ENCODE data around the gene SRSF5. TPM values are rescaled to one million over a fixed set of nuclear protein-coding genes. Genes with fewer than 3 reads are reported as not detected.

The SRSF5 gene
- total RNA-seq, 1 donor = 101 TPM

DNA sequence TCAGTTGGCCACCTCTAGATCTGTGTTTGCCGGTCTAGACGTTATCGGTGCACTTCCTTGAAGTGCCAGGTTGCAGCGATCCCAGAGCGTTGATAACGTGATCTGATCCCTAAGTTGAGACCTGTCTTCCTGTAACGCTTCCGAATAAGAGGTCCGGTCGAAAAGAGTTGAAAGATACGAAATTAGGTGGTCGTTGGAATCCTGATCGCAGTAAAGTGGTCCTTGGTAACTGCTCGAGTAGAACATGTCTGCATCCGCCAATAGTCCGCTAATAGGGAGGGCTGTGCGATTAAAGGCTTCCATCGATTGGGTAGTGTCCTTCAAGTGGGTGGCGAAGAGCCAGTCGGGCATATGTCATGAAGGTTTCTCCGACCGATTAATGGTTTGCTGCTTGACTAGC is 2.7 kb downstream of the SRSF5 start:
- no peak overlapping the region for H3K4me3 ChIP-seq (ENCODE audit: low read depth, low read length)
- TF ChIP-seq, protein P1, sequence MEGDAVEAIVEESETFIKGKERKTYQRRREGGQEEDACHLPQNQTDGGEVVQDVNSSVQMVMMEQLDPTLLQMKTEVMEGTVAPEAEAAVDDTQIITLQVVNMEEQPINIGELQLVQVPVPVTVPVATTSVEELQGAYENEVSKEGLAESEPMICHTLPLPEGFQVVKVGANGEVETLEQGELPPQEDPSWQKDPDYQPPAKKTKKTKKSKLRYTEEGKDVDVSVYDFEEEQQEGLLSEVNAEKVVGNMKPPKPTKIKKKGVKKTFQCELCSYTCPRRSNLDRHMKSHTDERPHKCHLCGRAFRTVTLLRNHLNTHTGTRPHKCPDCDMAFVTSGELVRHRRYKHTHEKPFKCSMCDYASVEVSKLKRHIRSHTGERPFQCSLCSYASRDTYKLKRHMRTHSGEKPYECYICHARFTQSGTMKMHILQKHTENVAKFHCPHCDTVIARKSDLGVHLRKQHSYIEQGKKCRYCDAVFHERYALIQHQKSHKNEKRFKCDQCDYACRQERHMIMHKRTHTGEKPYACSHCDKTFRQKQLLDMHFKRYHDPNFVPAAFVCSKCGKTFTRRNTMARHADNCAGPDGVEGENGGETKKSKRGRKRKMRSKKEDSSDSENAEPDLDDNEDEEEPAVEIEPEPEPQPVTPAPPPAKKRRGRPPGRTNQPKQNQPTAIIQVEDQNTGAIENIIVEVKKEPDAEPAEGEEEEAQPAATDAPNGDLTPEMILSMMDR (IDR thresholded peaks at IDR 0.05; ENCODE audit: insufficient read depth, low read length) = no peak
- no peak for DNase-seq (ENCODE audit: low read depth)

DNA sequence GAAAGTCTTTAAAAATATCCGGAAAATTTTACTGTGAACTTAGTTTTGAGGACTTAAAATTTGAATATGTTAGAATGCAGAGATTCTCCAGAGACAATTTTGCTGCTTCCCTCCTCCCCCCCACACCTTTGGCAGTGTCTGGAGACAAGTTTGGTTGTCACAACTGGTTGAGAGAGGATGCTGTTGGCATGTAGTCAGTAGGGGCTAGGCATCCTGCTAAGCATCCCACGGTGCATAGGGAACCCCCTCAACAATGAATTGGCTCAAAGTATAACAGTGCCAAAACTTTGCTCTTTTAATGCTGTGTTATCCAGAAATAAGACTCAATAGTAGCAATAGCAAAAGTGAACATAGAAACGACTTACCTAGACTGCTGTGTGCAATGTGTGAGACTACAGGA is 3.6 kb downstream of the SRSF5 start:
- DNase-seq (ENCODE audit: low read depth) = no peak
- H3K4me3 ChIP-seq (ENCODE audit: low read depth, low read length) = no peak overlapping the region
- TF ChIP-seq, protein P1 (IDR thresholded peaks at IDR 0.05; ENCODE audit: insufficient read depth, low read length) = no peak

GRCh38 chr14:69771136-69771535 is 4.2 kb downstream of the SRSF5 start:
- TF ChIP-seq, protein P1 (IDR thresholded peaks at IDR 0.05; ENCODE audit: insufficient read depth, low read length) = no peak
- DNase-seq (ENCODE audit: low read depth) = no peak
- no peak overlapping the region for H3K4me3 ChIP-seq (ENCODE audit: low read depth, low read length)

DNA sequence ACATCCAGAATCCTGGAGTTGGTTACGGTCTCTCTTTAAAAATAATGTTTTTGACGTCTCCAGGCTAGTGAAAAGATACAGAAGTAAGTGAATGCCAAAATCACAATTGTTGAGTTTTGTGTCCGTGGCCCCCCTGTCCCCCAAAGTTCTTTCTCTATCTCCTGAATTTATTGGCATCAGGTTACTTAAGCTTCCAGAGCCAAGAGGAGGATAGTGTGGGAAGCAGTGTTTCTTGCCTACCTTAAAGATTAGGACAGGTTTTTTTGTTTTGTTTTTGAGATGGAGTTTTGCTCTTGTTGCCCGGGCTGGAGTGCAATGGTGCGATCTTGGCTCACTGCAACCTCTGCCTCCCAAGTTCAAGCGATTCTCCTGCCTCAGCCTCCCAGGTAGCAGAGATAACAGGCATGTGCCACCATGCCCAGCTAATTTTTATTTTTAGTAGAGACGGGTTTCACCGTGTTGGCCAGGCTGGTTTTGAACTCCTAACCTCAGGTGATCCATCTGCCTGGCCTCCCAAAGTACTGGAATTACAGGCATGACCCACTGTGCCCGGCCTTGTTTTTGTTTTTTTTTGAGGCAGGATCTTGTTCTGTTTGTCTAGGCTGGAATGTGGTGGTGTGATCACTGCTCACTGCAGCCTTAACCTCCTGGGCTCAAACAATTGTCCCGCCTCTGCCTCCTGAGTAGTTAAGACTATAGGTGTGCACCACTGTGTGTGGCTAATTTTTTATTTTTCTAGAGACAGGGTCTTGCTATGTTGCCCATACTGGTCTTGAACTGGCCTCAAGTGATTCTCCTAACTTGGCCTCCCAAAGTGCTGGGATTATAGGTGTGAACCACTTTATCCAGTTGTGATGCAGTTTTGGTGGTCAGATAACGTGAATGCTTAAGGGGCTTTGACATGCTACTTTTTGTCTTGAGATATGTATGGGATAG is 5.4 kb downstream of the SRSF5 start:
- TF ChIP-seq, protein P1 (IDR thresholded peaks at IDR 0.05; ENCODE audit: insufficient read depth, low read length) = no peak
- DNase-seq (ENCODE audit: low read depth) = no peak
- H3K4me3 ChIP-seq (ENCODE audit: low read depth, low read length) = no peak overlapping the region

- DNase-seq (ENCODE audit: low read depth) = no peak
- no peak overlapping the region for H3K4me3 ChIP-seq (ENCODE audit: low read depth, low read length)
- TF ChIP-seq, protein P1 (IDR thresholded peaks at IDR 0.05; ENCODE audit: insufficient read depth, low read length) = no peak
Observed at GRCh38 chr14:69773571-69774276, 6.8 kb downstream of the SRSF5 start.

DNA sequence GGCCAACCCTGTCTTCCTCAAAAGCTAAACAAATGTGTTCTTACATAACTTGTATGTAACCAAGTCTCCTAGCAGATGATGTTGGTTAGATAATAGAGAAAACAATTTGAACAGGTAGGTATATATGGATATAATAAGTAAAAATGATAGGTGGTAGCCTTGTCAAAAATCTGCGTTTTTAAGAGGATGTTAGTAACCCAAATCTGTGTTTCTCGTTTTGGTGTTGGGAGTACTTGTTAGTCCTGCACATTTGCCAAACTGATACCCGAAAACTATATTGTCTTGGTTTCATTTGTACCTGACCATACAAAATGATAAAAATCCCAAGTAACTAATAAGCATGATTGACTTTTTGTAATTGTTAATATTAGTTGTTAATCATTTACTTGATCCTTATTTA is 8.1 kb downstream of the SRSF5 start:
- DNase-seq (ENCODE audit: low read depth) = no peak
- TF ChIP-seq, protein P1 (IDR thresholded peaks at IDR 0.05; ENCODE audit: insufficient read depth, low read length) = no peak
- no peak overlapping the region for H3K4me3 ChIP-seq (ENCODE audit: low read depth, low read length)

Measured in fibroblast of the aortic adventitia (primary cell).